OCI-M1 (cell line): Measurements from ENCODE around the gene SLC18A3.

Experiments
- DNase-seq: peaks from one replicate; lab custom pipeline; 2025; lab: John Stamatoyannopoulos, UW

Gene SLC18A3

GRCh38 chr10:49611816-49612512, 1.9 kb downstream of the SLC18A3 start:
- DNase-seq: no peak

- no peak for DNase-seq
Observed at GRCh38 chr10:49612513-49613164, 2.5 kb downstream of the SLC18A3 start.

GRCh38 chr10:49613165-49613881, 3.2 kb downstream of the SLC18A3 start:
- no peak for DNase-seq

GRCh38 chr10:49613882-49614241, 3.8 kb downstream of the SLC18A3 start, which contains the start of gene CHAT:
Gene CHAT (plus strand): TSS chr10:49614037. CDS start chr10:49614190, 153 bp downstream.
- DNase-seq: no peak

GRCh38 chr10:49614242-49615198, 4.4 kb downstream of the SLC18A3 start:
- no peak for DNase-seq

- DNase-seq: no peak
Observed at GRCh38 chr10:49615213-49615612, 5.1 kb downstream of the SLC18A3 start.

- no peak for DNase-seq
Observed at GRCh38 chr10:49615721-49616120, 5.6 kb downstream of the SLC18A3 start.

GRCh38 chr10:49616421-49617101, 6.5 kb downstream of the SLC18A3 start:
- no peak for DNase-seq

GRCh38 chr10:49617121-49618020, 7.3 kb downstream of the SLC18A3 start:
- no peak for DNase-seq

- no peak for DNase-seq
Observed at GRCh38 chr10:49618821-49619220, 8.7 kb downstream of the SLC18A3 start.

- DNase-seq: no peak
Observed at GRCh38 chr10:49619613-49620012, 9.5 kb downstream of the SLC18A3 start.

- no peak for DNase-seq
Observed at GRCh38 chr10:49620286-49620810, 10.2 kb downstream of the SLC18A3 start.

- DNase-seq: no peak
Observed at GRCh38 chr10:49620841-49621378, 10.8 kb downstream of the SLC18A3 start.

- no peak for DNase-seq
Observed at GRCh38 chr10:49621561-49621960, 11.5 kb downstream of the SLC18A3 start.

GRCh38 chr10:49622426-49623425, 12.6 kb downstream of the SLC18A3 start:
- no peak for DNase-seq

- no peak for DNase-seq
Observed at GRCh38 chr10:49624629-49625028, 14.5 kb downstream of the SLC18A3 start.

- DNase-seq: no peak
Observed at GRCh38 chr10:49625411-49625810, 15.3 kb downstream of the SLC18A3 start.

GRCh38 chr10:49627038-49627437, 16.9 kb downstream of the SLC18A3 start:
- no peak for DNase-seq
